Measurements from ENCODE around the gene ZFPM1. TPM values are rescaled to one million over a fixed set of nuclear protein-coding genes. Genes with fewer than 3 reads are reported as not detected.

The ZFPM1 gene
- total RNA-seq, 1 donor from 2014 or later = 6.2 TPM

- no peak for TF ChIP-seq CTCF (IDR thresholded peaks at IDR 0.05; ENCODE audit: insufficient read depth, low read length, poor library complexity, severe bottlenecking)
- no peaks in the 10 kb centered on the region for H3K36me3 ChIP-seq (ENCODE audit: control insufficient read depth, insufficient read depth, low read length)
- H3K4me3 ChIP-seq (ENCODE audit: low read depth, low read length) = no peak overlapping the region
- peaks cover 7% of the 10 kb centered on the region for H3K27me3 ChIP-seq (ENCODE audit: control insufficient read depth, insufficient read depth, low read length)
- DNase-seq (ENCODE audit: low read depth) = no peak
Observed at GRCh38 chr16:88476817-88477397, 23.8 kb downstream of the ZFPM1 start.

- Histone ChIP-seq H3K27me3 (ENCODE audit: control insufficient read depth, insufficient read depth, low read length) (peaks cover 7% of the 10 kb centered on the region), H3K4me3 (ENCODE audit: low read depth, low read length) (no peak overlapping the region), H3K36me3 (ENCODE audit: control insufficient read depth, insufficient read depth, low read length) (no peaks in the 10 kb centered on the region)
- TF ChIP-seq CTCF (IDR thresholded peaks at IDR 0.05; ENCODE audit: insufficient read depth, low read length, poor library complexity, severe bottlenecking) = no peak
- no peak for DNase-seq (ENCODE audit: low read depth)
Observed at GRCh38 chr16:88477631-88478519, 24.8 kb downstream of the ZFPM1 start.

DNA sequence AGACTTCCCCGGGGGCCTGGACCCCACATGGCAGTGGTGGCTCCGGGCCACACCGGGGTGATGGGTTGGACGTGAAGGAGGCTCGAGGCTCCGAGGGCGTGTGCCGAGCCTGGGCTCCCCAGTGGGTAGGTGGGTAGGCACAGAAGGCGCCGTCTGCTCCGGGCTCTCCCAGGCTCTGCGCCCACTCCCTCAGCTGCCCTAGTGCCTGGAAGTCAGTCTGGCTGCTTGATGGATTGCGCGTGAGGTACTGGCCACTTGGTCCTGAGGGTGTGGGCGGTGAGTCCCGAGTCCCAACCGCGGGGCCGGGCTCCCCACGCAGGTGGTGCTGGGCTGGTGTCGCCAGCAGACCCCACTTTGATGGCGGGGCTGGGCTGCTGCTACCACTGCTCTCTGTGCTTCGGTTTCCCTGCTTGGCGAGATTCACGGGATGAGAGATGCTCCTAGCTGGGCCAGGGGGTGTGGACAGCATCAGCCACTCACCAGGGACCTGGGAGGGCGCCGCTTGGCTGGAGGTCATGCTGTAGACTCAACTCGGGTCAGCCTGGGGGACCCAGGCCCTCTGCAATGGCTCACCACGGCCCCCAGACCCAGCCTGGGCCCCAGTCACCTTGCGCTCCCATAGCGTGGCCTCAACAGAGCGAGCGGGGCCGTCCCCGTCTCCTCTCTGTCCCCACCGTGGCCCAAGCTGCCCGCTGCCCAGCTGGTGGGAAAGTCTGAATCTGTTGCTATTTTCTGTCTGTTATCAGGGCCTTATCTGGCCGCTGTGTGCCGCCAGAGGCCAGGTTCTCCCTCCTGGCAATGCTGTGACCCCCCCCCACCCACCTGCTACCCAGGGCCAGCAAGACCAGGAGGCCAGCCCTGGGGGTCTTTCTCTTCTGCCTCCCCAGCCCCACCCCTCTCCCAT is 26.1 kb downstream of the ZFPM1 start:
- TF ChIP-seq CTCF (IDR thresholded peaks at IDR 0.05; ENCODE audit: insufficient read depth, low read length, poor library complexity, severe bottlenecking) = no peak

DNA sequence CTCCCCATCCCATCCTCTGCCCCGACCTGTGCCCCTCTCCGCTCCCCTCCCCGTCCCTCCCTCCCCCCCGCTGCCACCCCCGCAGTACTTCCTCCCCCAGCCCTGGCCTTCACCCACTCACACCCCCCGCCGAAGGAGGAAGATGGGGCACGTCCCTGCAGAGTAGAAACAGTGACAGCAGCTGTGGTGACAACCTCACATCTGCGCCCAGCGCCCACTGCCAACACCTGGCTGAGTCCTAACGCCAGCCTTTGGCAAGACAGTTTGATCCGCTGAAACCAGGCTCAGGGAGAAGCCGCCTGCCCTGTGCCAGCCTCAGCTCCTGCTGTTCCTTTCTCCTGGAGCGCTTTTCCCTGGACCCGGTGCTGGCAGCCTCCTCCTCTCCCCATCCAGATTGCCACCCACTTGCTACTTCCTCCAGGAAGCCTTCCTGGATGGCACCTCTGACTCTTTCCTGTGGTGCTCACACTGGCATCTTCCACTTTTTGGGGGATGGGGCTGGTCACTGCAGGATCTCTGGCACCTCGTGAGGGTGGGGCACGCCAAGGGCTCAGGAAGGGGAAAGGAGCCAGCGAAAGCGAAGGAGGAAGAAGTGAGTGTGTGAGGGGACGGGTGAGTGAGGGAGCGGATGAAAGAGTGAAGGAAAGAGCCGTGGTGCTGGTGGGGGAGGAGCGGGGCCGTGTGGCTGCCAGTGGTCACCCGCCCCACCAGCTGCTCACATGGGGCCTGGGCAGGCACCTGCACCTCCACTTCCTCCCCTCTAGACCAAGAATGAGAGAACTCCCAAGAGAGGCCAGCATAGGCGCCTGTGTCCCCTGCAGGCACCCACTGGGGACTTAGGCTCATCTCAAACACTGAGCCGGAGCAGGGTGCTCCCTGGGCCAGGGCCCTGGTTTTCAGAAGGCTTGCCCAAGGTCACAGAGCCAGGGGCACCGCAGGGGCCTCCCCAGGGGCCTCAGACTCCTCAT is 27.0 kb downstream of the ZFPM1 start:
- Histone ChIP-seq H3K36me3 (ENCODE audit: control insufficient read depth, insufficient read depth, low read length) (no peaks in the 10 kb centered on the region), H3K4me3 (ENCODE audit: low read depth, low read length) (no peak overlapping the region), H3K27me3 (ENCODE audit: control insufficient read depth, insufficient read depth, low read length) (peaks cover 7% of the 10 kb centered on the region)
- no peak for TF ChIP-seq CTCF (IDR thresholded peaks at IDR 0.05; ENCODE audit: insufficient read depth, low read length, poor library complexity, severe bottlenecking)
- no peak for DNase-seq (ENCODE audit: low read depth)

More for the DNA sequence above, 26.1 kb downstream of the ZFPM1 start:
- Histone ChIP-seq H3K4me3 (ENCODE audit: low read depth, low read length) (no peak overlapping the region), H3K27me3 (ENCODE audit: control insufficient read depth, insufficient read depth, low read length) (peaks cover 7% of the 10 kb centered on the region), H3K36me3 (ENCODE audit: control insufficient read depth, insufficient read depth, low read length) (no peaks in the 10 kb centered on the region)
- no peak for DNase-seq (ENCODE audit: low read depth)

DNA sequence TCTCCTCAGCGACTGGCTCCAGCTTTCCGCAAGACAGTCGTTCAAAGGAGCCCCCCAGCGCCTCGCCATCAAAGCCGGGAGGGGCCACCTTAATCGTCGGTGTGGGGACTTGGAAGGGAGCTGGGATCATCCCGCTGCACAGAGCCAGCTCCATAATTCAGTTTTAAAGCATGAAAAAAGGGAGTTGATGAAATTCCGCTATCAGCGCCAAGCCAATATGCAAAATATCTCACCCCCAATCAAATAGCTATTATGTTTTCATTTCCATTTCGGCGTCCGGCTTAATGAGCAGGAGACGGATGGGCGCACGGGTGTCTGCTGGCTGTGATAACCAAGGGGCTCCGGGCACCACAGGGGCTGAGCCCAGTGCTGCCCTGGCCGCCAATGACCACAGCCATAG is 27.7 kb downstream of the ZFPM1 start:
- no peak overlapping the region for H3K4me3 ChIP-seq (ENCODE audit: low read depth, low read length)
- TF ChIP-seq CTCF (IDR thresholded peaks at IDR 0.05; ENCODE audit: insufficient read depth, low read length, poor library complexity, severe bottlenecking) = no peak
- H3K36me3 ChIP-seq (ENCODE audit: control insufficient read depth, insufficient read depth, low read length) = no peaks in the 10 kb centered on the region
- no peak for DNase-seq (ENCODE audit: low read depth)
- H3K27me3 ChIP-seq (ENCODE audit: control insufficient read depth, insufficient read depth, low read length) = peaks cover 7% of the 10 kb centered on the region

All from kidney epithelial cell (primary cell).